Ishikawa (cell line): ENCODE measurements around the gene TC2N.

Experiments
- EP300 ChIP-seq: IDR thresholded peaks from 2 replicates; pipeline ENCODE4 v1.6.1; 2012; ENCODE audit warnings: borderline replicate concordance
- FOXM1 ChIP-seq: IDR thresholded peaks from 2 replicates; pipeline ENCODE4 v1.6.1; 2012; ENCODE audit warnings: low read depth, borderline replicate concordance
- TF ChIP-seq, protein P1 (sequence below): IDR thresholded peaks from 2 replicates; pipeline ENCODE4 v1.6.1; 2012
- TF ChIP-seq, protein P2 (sequence below): IDR thresholded peaks from 2 replicates; pipeline ENCODE4 v1.6.1; 2012

DNA sequence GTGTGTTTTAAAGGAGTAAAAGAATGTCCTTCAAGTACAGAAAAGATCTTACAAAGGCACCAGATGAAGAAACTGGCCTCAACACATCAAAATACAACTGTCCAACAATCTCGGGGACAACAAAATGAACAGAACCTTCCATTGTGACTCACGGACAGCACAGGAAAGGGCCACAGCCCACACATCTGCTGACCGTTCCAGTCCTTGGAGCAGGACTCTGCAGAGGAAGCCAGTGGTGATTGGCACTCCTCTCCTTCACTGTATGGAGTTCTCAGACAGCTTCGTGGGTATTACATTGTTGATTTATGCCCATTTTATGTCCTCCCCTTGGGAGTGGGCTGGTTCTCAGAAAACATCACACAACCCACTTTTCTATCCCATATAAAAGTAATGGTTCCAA lies 32.5 kb upstream of the TC2N start:
- TF ChIP-seq, protein P1, sequence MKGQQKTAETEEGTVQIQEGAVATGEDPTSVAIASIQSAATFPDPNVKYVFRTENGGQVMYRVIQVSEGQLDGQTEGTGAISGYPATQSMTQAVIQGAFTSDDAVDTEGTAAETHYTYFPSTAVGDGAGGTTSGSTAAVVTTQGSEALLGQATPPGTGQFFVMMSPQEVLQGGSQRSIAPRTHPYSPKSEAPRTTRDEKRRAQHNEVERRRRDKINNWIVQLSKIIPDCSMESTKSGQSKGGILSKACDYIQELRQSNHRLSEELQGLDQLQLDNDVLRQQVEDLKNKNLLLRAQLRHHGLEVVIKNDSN, result no peak
- no peak for TF ChIP-seq EP300
- TF ChIP-seq, protein P2, sequence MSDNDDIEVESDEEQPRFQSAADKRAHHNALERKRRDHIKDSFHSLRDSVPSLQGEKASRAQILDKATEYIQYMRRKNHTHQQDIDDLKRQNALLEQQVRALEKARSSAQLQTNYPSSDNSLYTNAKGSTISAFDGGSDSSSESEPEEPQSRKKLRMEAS, result no peak
- TF ChIP-seq FOXM1, result no peak
